IPS-NIHi7 (cell line): ENCODE data around the gene RBBP8NL.

ENCODE experiments used
- DNase-seq: peaks from one replicate; pipeline ENCODE4 v3.0.0; 2012; ENCODE audit warnings: mixed read lengths; ENCODE audit errors: extremely low spot score

The RBBP8NL gene

DNA sequence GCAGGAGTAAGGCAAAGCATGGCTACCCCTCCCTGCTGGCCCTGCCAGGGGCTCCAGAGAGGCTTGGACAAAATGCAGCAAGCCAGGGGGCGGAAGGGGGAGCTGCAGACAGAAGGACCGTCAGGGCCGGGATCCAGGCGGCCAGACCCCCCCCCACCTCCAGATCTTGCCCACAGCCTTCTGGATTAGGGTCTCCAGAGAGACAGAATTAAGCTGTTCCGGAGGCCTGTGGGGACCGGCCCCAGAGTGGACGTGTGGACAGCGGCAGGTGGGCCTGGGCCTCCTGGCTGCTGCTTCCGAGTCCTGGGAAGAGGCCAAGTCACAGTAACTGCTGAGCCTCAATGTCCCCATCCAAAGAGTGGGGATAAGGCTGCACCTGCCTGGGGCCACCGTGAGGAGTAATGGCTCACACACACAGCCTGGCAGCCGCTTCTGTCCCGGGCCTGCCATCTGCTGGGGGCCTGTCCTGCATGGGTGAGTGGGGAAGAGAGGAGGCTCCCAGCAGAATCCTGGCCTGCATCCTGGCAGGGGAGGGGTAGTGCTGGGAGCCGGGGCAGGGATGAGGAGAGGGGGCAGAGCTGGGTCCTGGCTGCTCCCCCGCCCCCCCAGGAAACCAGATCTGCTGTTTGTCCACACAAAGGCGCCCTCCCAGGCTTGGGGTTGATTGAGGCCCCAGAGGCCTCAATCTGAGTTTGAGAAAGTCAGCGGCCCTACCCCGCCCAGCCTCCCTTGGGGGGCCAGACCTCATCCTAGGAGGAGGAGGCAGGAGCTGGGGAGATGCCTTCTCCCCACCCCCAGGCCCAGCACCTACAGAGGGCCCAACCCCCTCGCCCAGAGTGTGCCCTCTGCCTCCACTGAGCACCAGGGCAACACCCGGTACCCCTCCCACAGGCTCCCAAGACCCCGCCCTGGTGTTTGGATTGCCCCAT is 64.1 kb downstream of the RBBP8NL start:
- no peak for DNase-seq

GRCh38 chr20:62362590-62362940 is 64.8 kb downstream of the RBBP8NL start:
- DNase-seq: no peak

DNA sequence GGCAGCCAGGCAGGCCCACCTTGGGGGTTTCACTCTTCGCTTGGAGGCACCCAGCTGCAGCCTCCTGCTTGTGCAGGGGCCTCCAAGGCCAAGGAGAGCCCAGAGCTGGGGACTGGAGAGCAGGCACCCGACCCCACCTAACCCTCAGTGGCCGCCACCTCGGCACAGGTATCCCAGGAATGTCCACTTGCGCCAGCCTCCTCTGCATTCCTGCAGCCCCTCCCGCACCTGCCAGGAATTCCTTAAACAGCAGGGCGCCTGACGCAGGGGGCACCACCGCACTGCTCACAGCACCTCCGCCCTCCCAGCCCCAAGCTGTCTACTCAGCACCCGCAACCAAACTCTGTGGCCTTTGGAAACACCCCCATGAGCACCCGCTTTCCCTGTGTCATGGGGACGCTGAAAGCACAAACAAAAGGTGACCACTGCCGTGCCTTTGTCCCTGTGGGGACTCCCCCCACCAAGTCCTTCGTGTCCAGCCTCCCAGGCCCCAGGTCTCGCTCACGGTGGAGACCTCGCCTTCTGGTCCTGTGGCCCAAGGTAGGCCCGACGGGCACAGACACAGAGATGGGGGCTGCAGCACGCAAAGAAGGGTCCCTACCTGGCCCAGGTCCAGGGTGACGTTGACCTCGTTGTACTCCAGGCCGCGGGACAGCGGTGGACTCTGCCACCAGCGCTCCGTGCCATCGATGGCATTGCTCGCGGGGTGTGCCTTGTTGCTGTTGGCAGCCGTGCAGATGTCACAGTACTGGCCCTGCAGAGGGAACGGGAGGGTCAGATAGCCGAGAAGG is 65.3 kb downstream of the RBBP8NL start:
- peak; percentile 84 for DNase-seq

- DNase-seq: no peak
Measured at GRCh38 chr20:62360854-62361798, 66.2 kb downstream of the RBBP8NL start.
